ENCODE measurements around the gene SLC5A1.
A peak's percentile ranks its signal among the peaks of the same experiment; 100 is the strongest.
"Not testable (repeated sequence)": the region's sequence is repeated elsewhere in the genome, so short reads cannot be mapped to it uniquely, and the experiment has no call there.

SLC5A1 gene

GRCh38 chr22:32097881-32098499 lies 54.9 kb downstream of the SLC5A1 start:
- no peak for DNase-seq

- no peak for DNase-seq
Observed at GRCh38 chr22:32100711-32101110, 57.6 kb downstream of the SLC5A1 start.

- no peak for DNase-seq
Observed at GRCh38 chr22:32103658-32104315, 60.7 kb downstream of the SLC5A1 start.

GRCh38 chr22:32106930-32107329 lies 63.9 kb downstream of the SLC5A1 start:
- DNase-seq, result no peak

GRCh38 chr22:32112380-32112779 lies 69.3 kb downstream of the SLC5A1 start:
- no peak for DNase-seq

- no peak for DNase-seq
Observed at GRCh38 chr22:32119568-32120235, 76.6 kb downstream of the SLC5A1 start.

- DNase-seq, result no peak
Observed at GRCh38 chr22:32120603-32121002, 77.5 kb downstream of the SLC5A1 start.

GRCh38 chr22:32122899-32123298 lies 79.8 kb downstream of the SLC5A1 start:
- no peak for DNase-seq

GRCh38 chr22:32123657-32124056 lies 80.6 kb downstream of the SLC5A1 start:
- no peak for DNase-seq

GRCh38 chr22:32127904-32128303 lies 84.8 kb downstream of the SLC5A1 start:
- no peak for DNase-seq

GRCh38 chr22:32130464-32130863 lies 87.4 kb downstream of the SLC5A1 start:
- DNase-seq, result no peak

GRCh38 chr22:32132126-32132525 lies 89.1 kb downstream of the SLC5A1 start:
- no peak for DNase-seq

- no peak for DNase-seq
Observed at GRCh38 chr22:32132783-32133182, 89.7 kb downstream of the SLC5A1 start.

- not testable (repeated sequence) for DNase-seq
Observed at GRCh38 chr22:32134796-32135195, 91.7 kb downstream of the SLC5A1 start.

- DNase-seq, result not testable (repeated sequence)
Observed at GRCh38 chr22:32135958-32136357, 92.9 kb downstream of the SLC5A1 start.

GRCh38 chr22:32136881-32137280 lies 93.8 kb downstream of the SLC5A1 start:
- not testable (repeated sequence) for DNase-seq

- DNase-seq, result peak in 3 of 4 experiments; percentile 10 to 29 (median 11)
Observed at GRCh38 chr22:32137731-32138324, 94.8 kb downstream of the SLC5A1 start.

- not testable (repeated sequence) for DNase-seq
Observed at GRCh38 chr22:32138576-32138975, 95.5 kb downstream of the SLC5A1 start.

- DNase-seq, result not testable (repeated sequence)
Observed at GRCh38 chr22:32140688-32141087, 97.6 kb downstream of the SLC5A1 start.

GRCh38 chr22:32142600-32142999 lies 99.5 kb downstream of the SLC5A1 start:
- DNase-seq, result no peak

- no peak for DNase-seq
Observed at GRCh38 chr22:32144496-32145274, 101.6 kb downstream of the SLC5A1 start.

- DNase-seq, result not testable (repeated sequence)
Observed at GRCh38 chr22:32147128-32147527, 104.1 kb downstream of the SLC5A1 start.

- not testable (repeated sequence) for DNase-seq
Observed at GRCh38 chr22:32148372-32148771, 105.3 kb downstream of the SLC5A1 start.
